Activated CD4-positive, CD25-positive, alpha-beta regulatory T cell (primary cell): ENCODE results near the gene PCDHGA7.
"Not testable (repeated sequence)": the region's sequence is repeated elsewhere in the genome, so short reads cannot be mapped to it uniquely, and the experiment has no call there.

Source experiments
- DNase-seq, 4 experiments: peaks; one replicate each; lab custom pipeline; 2025; lab: John Stamatoyannopoulos, UW

PCDHGA7 gene

DNA sequence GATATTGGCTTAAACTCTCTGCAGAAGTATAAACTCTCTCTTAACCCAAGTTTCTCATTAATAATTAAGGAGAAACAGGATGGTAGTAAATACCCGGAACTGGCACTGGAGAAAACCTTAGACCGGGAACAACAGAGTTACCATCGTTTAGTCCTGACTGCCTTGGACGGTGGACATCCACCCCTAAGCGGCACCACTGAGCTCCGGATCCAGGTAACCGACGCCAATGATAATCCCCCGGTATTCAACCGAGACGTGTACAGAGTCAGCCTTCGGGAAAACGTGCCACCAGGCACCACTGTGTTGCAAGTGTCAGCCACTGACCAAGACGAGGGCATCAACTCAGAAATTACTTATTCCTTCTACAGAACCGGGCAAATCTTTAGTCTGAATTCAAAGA lies 16.1 kb downstream of the PCDHGA7 start:
- DNase-seq, result no peak

- no peak for DNase-seq
Observed at GRCh38 chr5:141399555-141400258, 17.2 kb downstream of the PCDHGA7 start.

DNA sequence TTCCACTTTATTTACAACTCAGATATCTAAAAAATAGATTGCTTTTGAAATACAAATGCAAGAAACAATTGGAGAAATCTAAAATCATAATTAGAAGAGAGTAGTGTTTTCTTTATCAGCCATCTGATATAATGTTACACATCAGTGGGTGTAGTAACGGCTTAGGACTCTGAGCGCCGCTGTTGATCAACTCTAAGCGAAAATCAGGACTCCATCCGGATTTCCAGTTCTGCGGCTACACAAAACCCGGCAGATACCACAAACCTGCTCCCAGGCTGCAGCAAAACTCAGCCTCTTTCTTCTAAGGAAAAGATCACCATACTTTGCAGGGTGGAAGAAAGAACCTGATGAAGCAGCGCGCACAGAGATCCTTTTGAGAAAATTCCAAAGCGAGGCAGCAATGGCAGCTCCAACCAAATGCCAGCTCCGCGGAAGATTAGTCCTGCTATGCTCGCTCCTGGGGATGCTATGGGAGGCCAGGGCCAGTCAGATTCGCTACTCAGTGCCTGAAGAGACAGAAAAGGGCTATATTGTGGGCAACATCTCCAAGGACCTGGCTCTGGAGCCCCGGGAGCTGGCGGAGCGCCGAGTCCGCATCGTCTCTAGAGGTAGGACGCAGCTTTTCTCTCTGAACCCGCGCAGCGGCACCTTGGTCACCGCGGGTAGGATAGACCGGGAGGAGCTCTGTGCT lies 20.2 kb downstream of the PCDHGA7 start, which contains the start of gene PCDHGA9:
Gene PCDHGA9, plus strand, starts transcription at position 226 of the 691 bp plus-strand sequence. Its CDS starts 175 bp downstream, at position 401.
- DNase-seq, result no peak

- no peak for DNase-seq
Observed at GRCh38 chr5:141403387-141403786, 20.8 kb downstream of the PCDHGA7 start.

- not testable (repeated sequence) for DNase-seq
Observed at GRCh38 chr5:141407790-141408505, 25.4 kb downstream of the PCDHGA7 start, which contains the start of gene PCDHGB6. Gene PCDHGB6 (plus strand): TSS chr5:141408021. CDS start chr5:141408203, 182 bp downstream.

GRCh38 chr5:141409598-141410306 lies 27.2 kb downstream of the PCDHGA7 start:
- DNase-seq, result no peak

DNA sequence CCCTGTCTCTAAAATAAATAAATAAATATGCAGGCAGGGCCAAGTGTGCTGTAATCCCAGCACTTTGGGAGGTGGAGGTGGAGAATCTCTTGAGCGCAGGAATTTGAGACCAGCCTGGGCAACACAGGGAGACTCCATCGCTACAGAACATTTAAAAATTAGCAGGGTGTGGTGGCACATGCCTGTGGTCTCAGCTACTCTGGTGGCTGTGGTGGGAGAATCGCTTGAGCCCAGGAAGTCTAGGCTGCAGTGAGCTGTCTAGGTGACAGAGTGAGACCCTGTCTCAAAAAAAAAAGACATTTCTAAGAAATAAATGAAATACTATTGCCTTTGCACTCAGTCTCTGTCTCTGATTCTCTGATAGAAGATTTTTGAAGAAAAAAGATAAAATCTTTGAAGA lies 29.0 kb downstream of the PCDHGA7 start:
- DNase-seq, result no peak

- DNase-seq, result no peak
Observed at GRCh38 chr5:141412854-141413539, 30.5 kb downstream of the PCDHGA7 start, which contains the start of gene PCDHGA10. Gene PCDHGA10 (plus strand): TSS chr5:141412987. CDS start chr5:141413176, 189 bp downstream.

GRCh38 chr5:141413540-141414069 lies 31.1 kb downstream of the PCDHGA7 start:
- no peak for DNase-seq

DNA sequence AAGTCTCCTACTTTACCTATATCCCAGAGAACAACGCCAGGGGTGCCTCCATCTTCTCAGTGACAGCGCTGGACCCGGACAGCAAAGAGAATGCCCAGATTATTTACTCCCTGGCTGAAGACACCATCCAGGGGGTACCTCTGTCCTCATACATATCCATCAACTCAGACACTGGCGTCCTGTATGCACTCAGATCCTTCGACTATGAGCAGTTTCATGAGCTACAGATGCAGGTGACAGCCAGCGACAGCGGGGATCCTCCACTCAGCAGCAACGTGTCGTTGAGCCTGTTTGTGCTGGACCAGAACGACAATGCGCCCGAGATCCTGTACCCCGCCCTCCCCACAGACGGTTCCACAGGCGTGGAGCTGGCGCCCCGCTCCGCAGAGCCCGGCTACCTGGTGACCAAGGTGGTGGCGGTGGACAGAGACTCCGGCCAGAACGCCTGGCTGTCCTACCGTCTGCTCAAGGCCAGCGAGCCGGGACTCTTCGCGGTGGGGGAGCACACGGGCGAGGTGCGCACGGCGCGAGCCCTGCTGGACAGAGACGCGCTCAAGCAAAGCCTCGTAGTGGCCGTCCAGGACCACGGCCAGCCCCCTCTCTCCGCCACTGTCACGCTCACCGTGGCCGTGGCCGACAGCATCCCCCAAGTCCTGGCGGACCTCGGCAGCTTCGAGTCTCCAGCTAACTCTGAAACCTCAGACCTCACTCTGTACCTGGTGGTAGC lies 32.2 kb downstream of the PCDHGA7 start:
- not testable (repeated sequence) for DNase-seq

DNA sequence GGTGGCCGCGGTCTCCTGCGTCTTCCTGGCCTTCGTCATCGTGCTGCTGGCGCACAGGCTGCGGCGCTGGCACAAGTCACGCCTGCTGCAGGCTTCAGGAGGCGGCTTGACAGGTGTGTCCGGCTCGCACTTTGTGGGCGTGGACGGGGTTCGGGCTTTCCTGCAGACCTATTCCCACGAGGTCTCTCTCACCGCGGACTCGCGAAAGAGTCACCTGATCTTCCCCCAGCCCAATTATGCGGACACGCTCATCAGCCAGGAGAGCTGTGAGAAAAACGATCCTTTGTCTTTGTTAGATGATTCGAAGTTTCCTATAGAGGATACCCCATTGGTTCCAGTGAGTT lies 32.7 kb downstream of the PCDHGA7 start:
- not testable (repeated sequence) for DNase-seq

DNA sequence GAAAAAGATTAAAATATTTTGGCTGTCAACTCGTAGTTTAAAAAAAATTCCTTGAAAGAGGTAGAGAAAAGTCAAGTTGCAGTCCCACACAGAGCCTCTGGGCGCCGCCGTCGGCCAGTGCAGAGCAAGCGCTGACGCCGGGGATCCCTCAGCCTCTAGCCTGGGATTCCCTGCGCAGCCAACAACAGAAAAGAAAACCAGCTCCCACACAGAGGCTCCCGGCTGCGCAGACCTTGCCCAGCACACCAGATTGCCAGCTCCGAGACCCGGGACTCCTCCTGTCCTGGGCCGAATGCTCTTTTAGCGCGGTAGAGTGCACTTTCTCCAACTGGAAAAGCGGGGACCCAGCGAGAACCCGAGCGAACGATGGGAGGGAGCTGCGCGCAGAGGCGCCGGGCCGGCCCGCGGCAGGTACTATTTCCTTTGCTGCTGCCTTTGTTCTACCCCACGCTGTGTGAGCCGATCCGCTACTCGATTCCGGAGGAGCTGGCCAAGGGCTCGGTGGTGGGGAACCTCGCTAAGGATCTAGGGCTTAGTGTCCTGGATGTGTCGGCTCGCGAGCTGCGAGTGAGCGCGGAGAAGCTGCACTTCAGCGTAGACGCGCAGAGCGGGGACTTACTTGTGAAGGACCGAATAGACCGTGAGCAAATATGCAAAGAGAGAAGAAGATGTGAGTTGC lies 35.1 kb downstream of the PCDHGA7 start, which contains the start of gene PCDHGB7:
Gene PCDHGB7, plus strand, starts transcription at position 184 of the 679 bp plus-strand sequence. Its CDS starts 183 bp downstream, at position 367.
- DNase-seq, result not testable (repeated sequence)

DNA sequence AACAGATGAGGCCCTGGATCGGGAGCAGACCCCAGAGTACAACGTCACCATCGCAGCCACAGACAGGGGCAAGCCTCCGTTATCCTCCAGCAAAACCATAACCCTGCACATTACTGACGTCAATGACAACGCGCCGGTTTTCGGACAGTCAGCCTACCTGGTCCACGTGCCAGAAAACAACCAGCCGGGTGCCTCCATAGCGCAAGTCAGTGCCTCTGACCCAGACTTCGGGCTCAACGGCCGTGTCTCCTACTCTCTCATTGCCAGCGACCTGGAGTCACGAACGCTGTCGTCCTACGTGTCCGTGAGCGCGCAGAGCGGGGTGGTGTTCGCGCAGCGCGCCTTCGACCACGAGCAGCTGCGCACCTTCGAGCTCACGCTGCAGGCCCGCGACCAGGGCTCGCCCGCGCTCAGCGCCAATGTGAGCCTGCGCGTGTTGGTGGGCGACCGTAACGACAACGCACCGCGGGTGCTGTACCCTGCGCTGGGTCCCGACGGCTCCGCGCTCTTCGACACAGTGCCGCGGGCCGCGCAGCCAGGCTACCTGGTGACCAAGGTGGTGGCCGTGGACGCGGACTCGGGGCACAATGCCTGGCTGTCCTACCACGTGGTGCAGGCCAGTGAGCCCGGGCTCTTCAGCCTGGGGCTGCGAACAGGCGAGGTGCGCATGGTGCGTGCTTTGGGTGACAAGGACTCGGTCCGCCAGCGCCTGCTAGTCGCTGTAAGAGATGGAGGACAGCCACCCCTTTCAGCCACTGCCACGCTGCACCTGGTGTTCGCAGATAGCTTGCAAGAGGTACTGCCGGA lies 36.7 kb downstream of the PCDHGA7 start:
- DNase-seq, result no peak

- DNase-seq, result no peak
Observed at GRCh38 chr5:141420855-141421488, 38.4 kb downstream of the PCDHGA7 start, which contains the start of gene PCDHGA11. Gene PCDHGA11 (plus strand): TSS chr5:141421051. CDS start chr5:141421228, 177 bp downstream.

GRCh38 chr5:141421489-141421855 lies 38.9 kb downstream of the PCDHGA7 start:
- no peak for DNase-seq

DNA sequence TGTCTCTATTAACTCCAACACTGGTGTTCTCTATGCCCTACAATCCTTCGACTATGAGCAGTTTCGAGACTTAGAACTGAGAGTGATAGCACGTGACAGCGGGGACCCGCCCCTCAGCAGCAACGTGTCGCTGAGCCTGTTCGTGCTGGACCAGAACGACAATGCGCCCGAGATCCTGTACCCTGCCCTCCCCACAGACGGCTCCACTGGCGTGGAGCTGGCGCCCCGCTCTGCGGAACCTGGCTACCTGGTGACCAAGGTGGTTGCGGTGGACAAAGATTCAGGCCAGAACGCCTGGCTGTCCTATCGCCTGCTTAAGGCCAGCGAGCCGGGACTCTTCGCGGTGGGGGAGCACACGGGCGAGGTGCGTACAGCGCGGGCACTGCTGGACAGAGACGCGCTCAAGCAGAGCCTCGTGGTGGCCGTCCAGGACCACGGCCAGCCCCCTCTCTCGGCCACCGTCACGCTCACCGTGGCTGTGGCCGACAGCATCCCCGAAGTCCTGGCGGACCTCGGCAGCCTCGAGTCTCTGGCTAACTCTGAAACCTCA lies 40.3 kb downstream of the PCDHGA7 start:
- no peak for DNase-seq

DNA sequence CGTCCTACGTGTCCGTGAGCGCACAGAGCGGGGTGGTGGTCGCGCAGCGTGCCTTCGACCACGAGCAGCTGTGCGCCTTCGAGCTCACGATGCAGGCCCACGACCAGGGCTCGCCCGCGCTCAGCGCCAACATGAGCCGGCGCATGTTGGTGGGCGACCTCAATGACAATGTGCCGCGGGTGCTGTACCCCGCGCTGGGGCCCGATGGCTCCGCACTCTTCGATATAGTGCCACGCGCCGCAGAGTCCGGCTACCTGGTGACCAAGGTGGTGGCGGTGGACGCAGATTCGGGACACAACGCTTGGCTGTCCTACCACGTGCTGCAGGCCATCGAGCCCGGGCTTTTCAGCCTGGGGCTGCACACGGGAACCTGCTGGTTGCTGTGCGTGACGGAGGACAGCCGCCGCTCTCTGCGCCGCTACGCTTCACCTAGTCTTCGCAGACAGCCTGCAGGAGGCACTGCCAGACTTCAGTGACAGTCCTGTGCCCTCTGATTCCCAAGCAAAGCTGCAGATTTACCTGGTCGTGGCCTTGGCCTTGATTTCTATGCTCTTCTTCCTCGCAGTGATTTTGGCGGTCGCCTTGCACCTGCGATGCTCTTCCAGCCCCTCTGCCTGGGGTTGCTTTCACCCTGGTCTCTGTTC lies 45.4 kb downstream of the PCDHGA7 start:
- no peak for DNase-seq
